ENCODE measurements around the gene C1S. TPM values are rescaled to one million over a fixed set of nuclear protein-coding genes. Genes with fewer than 3 reads are reported as not detected.

C1S gene
- total RNA-seq, 3 donors from 2014 or later (not counting 1 experiment from before 2014, with no cell fraction given), result 1.6 to 1.9 (median 1.9) TPM

- Histone ChIP-seq H3K27ac (ENCODE audit: low read length) (no peak overlapping the region), H3K9me3 (ENCODE audit: control insufficient read depth, insufficient read depth, low read length) (no peaks in the 10 kb centered on the region), H3K4me3 (ENCODE audit: low read length) (no peak overlapping the region), H3K27me3 (ENCODE audit: control insufficient read depth, insufficient read depth, low read length) (no peaks in the 10 kb centered on the region), H3K4me1 (ENCODE audit: control insufficient read depth, insufficient read depth, low read length) (no peaks in the 10 kb centered on the region), H3K36me3 (ENCODE audit: control insufficient read depth, insufficient read depth, low read length) (no peaks in the 10 kb centered on the region)
- DNase-seq, result no peak
- H3K9me3 Mint-ChIP-seq, result no peaks in the 10 kb centered on the region
- no peak overlapping the region for H3K4me3 Mint-ChIP-seq
- H3K27ac Mint-ChIP-seq, result peak overlapping the region in 1 of 2 donors; percentile 37
- peaks cover 0 to 8% of the 10 kb centered on the region in 2 donors for H3K4me1 Mint-ChIP-seq
- TF ChIP-seq CTCF (IDR thresholded peaks at IDR 0.05), result no peak
- 87% methylated on average over 3 of the region's 3 CpGs for WGBS (ENCODE audit: insufficient coverage)
- intact Hi-C loops (cut with micrococcal nuclease), result no loop called here
- peaks cover 16 to 22% of the 10 kb centered on the region in 2 donors for H3K27me3 Mint-ChIP-seq (ENCODE audit: low read depth in 2 of 2)
- peak in 1 of 3 donors; percentile 20 for ATAC-seq
- no peaks in the 10 kb centered on the region for H3K36me3 Mint-ChIP-seq
Measured at GRCh38 chr12:7075939-7076338, 15.4 kb downstream of the C1S start.

GRCh38 chr12:7076493-7076892 is 16.0 kb downstream of the C1S start:
- WGBS (ENCODE audit: insufficient coverage), result 96% methylated on average over 4 of the region's 4 CpGs
- no peak overlapping the region for H3K4me3 ChIP-seq (ENCODE audit: low read length)
- H3K4me1 ChIP-seq (ENCODE audit: control insufficient read depth, insufficient read depth, low read length), result no peaks in the 10 kb centered on the region
- intact Hi-C loops (cut with micrococcal nuclease), result no loop called here
- no peaks in the 10 kb centered on the region for H3K9me3 Mint-ChIP-seq
- H3K9me3 ChIP-seq (ENCODE audit: control insufficient read depth, insufficient read depth, low read length), result no peaks in the 10 kb centered on the region
- no peak overlapping the region for H3K27ac ChIP-seq (ENCODE audit: low read length)
- H3K36me3 Mint-ChIP-seq, result no peaks in the 10 kb centered on the region
- H3K27me3 ChIP-seq (ENCODE audit: control insufficient read depth, insufficient read depth, low read length), result no peaks in the 10 kb centered on the region
- TF ChIP-seq CTCF (IDR thresholded peaks at IDR 0.05), result no peak
- no peaks in the 10 kb centered on the region for H3K36me3 ChIP-seq (ENCODE audit: control insufficient read depth, insufficient read depth, low read length)
- peak overlapping the region in 1 of 2 donors; percentile 37 for H3K27ac Mint-ChIP-seq
- H3K4me3 Mint-ChIP-seq, result no peak overlapping the region
- peaks cover 16 to 20% of the 10 kb centered on the region in 2 donors for H3K27me3 Mint-ChIP-seq (ENCODE audit: low read depth in 2 of 2)
- ATAC-seq, result no peak
- no peak for DNase-seq
- H3K4me1 Mint-ChIP-seq, result peaks cover 0 to 8% of the 10 kb centered on the region in 2 donors

- Histone ChIP-seq H3K4me3 (ENCODE audit: low read length) (no peak overlapping the region), H3K27me3 (ENCODE audit: control insufficient read depth, insufficient read depth, low read length) (no peaks in the 10 kb centered on the region), H3K36me3 (ENCODE audit: control insufficient read depth, insufficient read depth, low read length) (no peaks in the 10 kb centered on the region), H3K27ac (ENCODE audit: low read length) (no peak overlapping the region), H3K4me1 (ENCODE audit: control insufficient read depth, insufficient read depth, low read length) (no peaks in the 10 kb centered on the region), H3K9me3 (ENCODE audit: control insufficient read depth, insufficient read depth, low read length) (no peaks in the 10 kb centered on the region)
- Mint-ChIP-seq H3K36me3 (no peaks in the 10 kb centered on the region), H3K27ac (no peak overlapping the region), H3K27me3 (ENCODE audit: low read depth in 2 of 2) (peaks cover 7 to 8% of the 10 kb centered on the region in 2 donors), H3K4me1 (peaks cover 0 to 12% of the 10 kb centered on the region in 2 donors), H3K9me3 (peaks cover 3% of the 10 kb centered on the region in 2 donors), H3K4me3 (no peak overlapping the region)
- 69% methylated on average over 2 of the region's 4 CpGs for WGBS (ENCODE audit: insufficient coverage)
- TF ChIP-seq CTCF (IDR thresholded peaks at IDR 0.05), result no peak
- intact Hi-C loops (cut with micrococcal nuclease), result no loop called here
- ATAC-seq (no peak), DNase-seq (no peak)
Measured at GRCh38 chr12:7078163-7078562, 17.6 kb downstream of the C1S start.

GRCh38 chr12:7079826-7080125 is 19.3 kb downstream of the C1S start:
- peaks cover 0 to 16% of the 10 kb centered on the region in 2 donors for H3K4me1 Mint-ChIP-seq
- ATAC-seq (no peak), DNase-seq (no peak)
- H3K9me3 Mint-ChIP-seq, result peaks cover 5 to 6% of the 10 kb centered on the region in 2 donors
- no peak overlapping the region for H3K27ac Mint-ChIP-seq
- no peak overlapping the region for H3K4me3 Mint-ChIP-seq
- no peaks in the 10 kb centered on the region for H3K36me3 ChIP-seq (ENCODE audit: control insufficient read depth, insufficient read depth, low read length)
- peaks cover 0 to 2% of the 10 kb centered on the region in 2 donors for H3K27me3 Mint-ChIP-seq (ENCODE audit: low read depth in 2 of 2)
- intact Hi-C loops (cut with micrococcal nuclease), result no loop called here
- H3K4me3 ChIP-seq (ENCODE audit: low read length), result no peak overlapping the region
- H3K9me3 ChIP-seq (ENCODE audit: control insufficient read depth, insufficient read depth, low read length), result no peaks in the 10 kb centered on the region
- H3K36me3 Mint-ChIP-seq, result no peaks in the 10 kb centered on the region
- no peak for TF ChIP-seq CTCF (IDR thresholded peaks at IDR 0.05)
- H3K27ac ChIP-seq (ENCODE audit: low read length), result no peak overlapping the region
- no peaks in the 10 kb centered on the region for H3K4me1 ChIP-seq (ENCODE audit: control insufficient read depth, insufficient read depth, low read length)
- no peaks in the 10 kb centered on the region for H3K27me3 ChIP-seq (ENCODE audit: control insufficient read depth, insufficient read depth, low read length)
